GM23248 (cell line): ENCODE measurements around the gene HOXB3.

ENCODE experiments used
- EZH2 ChIP-seq: fragments of 200-600 bp; sonication (generic); IDR thresholded peaks from 2 replicates; pipeline ENCODE4 v1.6.1; 2018; ENCODE audit warnings: antibody characterized with exemption, mild to moderate bottlenecking; ENCODE audit not compliant: insufficient read depth, poor library complexity, severe bottlenecking
- EZH2phosphoT487 ChIP-seq: fragments of 200-600 bp; sonication (generic); IDR thresholded peaks from 2 replicates; pipeline ENCODE4 v1.6.1; 2018; ENCODE audit warnings: antibody characterized with exemption, moderate library complexity, mild to moderate bottlenecking, low read depth; ENCODE audit not compliant: insufficient read depth

GRCh38 chr17:48586355-48587258, 3.4 kb downstream of the HOXB3 start:
- TF ChIP-seq EZH2 (no peak), EZH2phosphoT487 (no peak)
